HEK293T (cell line): ENCODE measurements around the gene CAMSAP1.

Experiments used
- CTCF ChIA-PET: fragments of 350-600 bp; formaldehyde crosslinking; extraction: SDS; loops from one replicate; lab custom pipeline; 2021; ENCODE audit warnings: antibody characterized with exemption, inconsistent platforms; lab: Yijun Ruan, JAX
- POLR2A ChIA-PET: fragments of 350-600 bp; formaldehyde crosslinking; extraction: SDS; loops from one replicate; lab custom pipeline; 2020; ENCODE audit warnings: antibody characterized with exemption, inconsistent platforms; lab: Yijun Ruan, JAX
- DNase-seq: peaks from one replicate; pipeline ENCODE4 v3.0.0; 2012; ENCODE audit warnings: mixed read lengths; ENCODE audit errors: extremely low spot score
- ARNT ChIP-seq: fragments of 450-650 bp; IDR thresholded peaks from 2 replicates; pipeline ENCODE4 v1.6.1; 2017; ENCODE audit warnings: mild to moderate bottlenecking
- BHLHE40 ChIP-seq: fragments of 450-650 bp; IDR thresholded peaks from 2 replicates; pipeline ENCODE4 v1.6.1; 2016; ENCODE audit warnings: mild to moderate bottlenecking, moderate library complexity, borderline replicate concordance
- CTBP1 ChIP-seq: fragments of 450-650 bp; IDR thresholded peaks from 2 replicates; pipeline ENCODE4 v1.6.1; 2016; ENCODE audit warnings: borderline replicate concordance
- ELF4 ChIP-seq: fragments of 450-650 bp; IDR thresholded peaks from 2 replicates; pipeline ENCODE4 v1.6.1; 2017; ENCODE audit warnings: antibody characterized with exemption
- FOXA1 ChIP-seq: fragments of 450-650 bp; IDR thresholded peaks from 2 replicates; pipeline ENCODE4 v1.6.1; 2016; ENCODE audit warnings: mild to moderate bottlenecking
- FOXK2 ChIP-seq: fragments of 450-650 bp; IDR thresholded peaks from 2 replicates; pipeline ENCODE4 v1.6.1; 2016; ENCODE audit warnings: mild to moderate bottlenecking
- FOXM1 ChIP-seq: fragments of 450-650 bp; IDR thresholded peaks from 2 replicates; pipeline ENCODE4 v1.6.1; 2017; ENCODE audit warnings: mild to moderate bottlenecking, borderline replicate concordance
- HDGF ChIP-seq: fragments of 450-650 bp; IDR thresholded peaks from 2 replicates; pipeline ENCODE4 v1.6.1; 2017; ENCODE audit warnings: antibody characterized with exemption, borderline replicate concordance
- L3MBTL2 ChIP-seq: fragments of 450-650 bp; conservative IDR thresholded peaks from 2 replicates; pipeline ENCODE4 v1.6.1; 2016; ENCODE audit warnings: mild to moderate bottlenecking
- LEF1 ChIP-seq: fragments of 450-650 bp; IDR thresholded peaks from 2 replicates; pipeline ENCODE4 v1.6.1; 2017; ENCODE audit warnings: mild to moderate bottlenecking, borderline replicate concordance
- NFRKB ChIP-seq: fragments of 450-650 bp; IDR thresholded peaks from 2 replicates; pipeline ENCODE4 v1.6.1; 2016; ENCODE audit warnings: mild to moderate bottlenecking, moderate library complexity
- SP1 ChIP-seq: fragments of 450-650 bp; IDR thresholded peaks from 2 replicates; pipeline ENCODE4 v1.6.1; 2017
- SUZ12 ChIP-seq: fragments of 450-650 bp; IDR thresholded peaks from 2 replicates; pipeline ENCODE4 v1.6.1; 2016; ENCODE audit warnings: mild to moderate bottlenecking
- TARDBP ChIP-seq: fragments of 450-650 bp; IDR thresholded peaks from 2 replicates; pipeline ENCODE4 v1.6.1; 2016
- ZNF384 ChIP-seq: fragments of 450-650 bp; IDR thresholded peaks from 2 replicates; pipeline ENCODE4 v1.6.1; 2016
- TF ChIP-seq, protein P1 (sequence below): fragments of 450-650 bp; IDR thresholded peaks from 2 replicates; pipeline ENCODE4 v1.6.1; 2016

CAMSAP1 gene

GRCh38 chr9:135810806-135811575 is 96.4 kb downstream of the CAMSAP1 start:
- TF ChIP-seq FOXM1: no peak
- no peak for TF ChIP-seq HDGF
- TF ChIP-seq CTBP1: no peak
- no peak for TF ChIP-seq TARDBP
- TF ChIP-seq ZNF384: no peak
- no peak for TF ChIP-seq SUZ12
- TF ChIP-seq SP1: no peak
- TF ChIP-seq BHLHE40: no peak
- TF ChIP-seq LEF1: no peak
- TF ChIP-seq ELF4: no peak
- TF ChIP-seq, protein P1, sequence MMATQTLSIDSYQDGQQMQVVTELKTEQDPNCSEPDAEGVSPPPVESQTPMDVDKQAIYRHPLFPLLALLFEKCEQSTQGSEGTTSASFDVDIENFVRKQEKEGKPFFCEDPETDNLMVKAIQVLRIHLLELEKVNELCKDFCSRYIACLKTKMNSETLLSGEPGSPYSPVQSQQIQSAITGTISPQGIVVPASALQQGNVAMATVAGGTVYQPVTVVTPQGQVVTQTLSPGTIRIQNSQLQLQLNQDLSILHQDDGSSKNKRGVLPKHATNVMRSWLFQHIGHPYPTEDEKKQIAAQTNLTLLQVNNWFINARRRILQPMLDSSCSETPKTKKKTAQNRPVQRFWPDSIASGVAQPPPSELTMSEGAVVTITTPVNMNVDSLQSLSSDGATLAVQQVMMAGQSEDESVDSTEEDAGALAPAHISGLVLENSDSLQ: no peak
- no peak for TF ChIP-seq L3MBTL2
- TF ChIP-seq NFRKB: no peak
- TF ChIP-seq FOXA1: no peak
- no peak for TF ChIP-seq ARNT
- no peak for TF ChIP-seq FOXK2
- ChIA-PET POLR2A (no interaction called here), CTCF (no interaction called here)
- no peak for DNase-seq

DNA sequence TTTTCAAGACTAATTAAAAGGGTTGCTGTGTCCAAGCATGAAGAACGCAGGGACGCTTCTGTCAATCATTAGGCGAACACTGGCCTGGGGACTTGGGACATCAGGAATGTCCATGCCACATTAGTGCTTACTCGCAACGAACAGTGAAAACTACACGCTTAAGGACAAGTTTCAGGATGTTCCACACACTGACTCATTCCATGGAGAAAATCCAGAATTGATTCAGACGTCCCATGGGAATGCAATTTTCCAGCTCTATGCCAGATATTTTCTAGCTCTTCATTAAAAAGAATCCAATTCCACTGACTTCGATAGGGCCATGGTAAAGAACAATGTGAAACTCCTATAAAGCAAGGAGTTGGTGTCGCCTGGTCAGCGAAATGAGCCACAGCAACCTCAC is 98.2 kb downstream of the CAMSAP1 start:
- ChIA-PET CTCF (no interaction called here), POLR2A (no interaction called here)
- TF ChIP-seq FOXM1 (no peak), SUZ12 (no peak), ARNT (no peak), BHLHE40 (no peak), L3MBTL2 (no peak), NFRKB (no peak), TARDBP (no peak), SP1 (no peak), FOXK2 (no peak), FOXA1 (no peak), ZNF384 (no peak), CTBP1 (no peak), ELF4 (no peak), HDGF (no peak)
- no peak for DNase-seq

- ChIA-PET CTCF (no interaction called here), POLR2A (no interaction called here)
- no peak for TF ChIP-seq HDGF
- TF ChIP-seq ARNT: no peak
- TF ChIP-seq ELF4: no peak
- TF ChIP-seq NFRKB: no peak
- TF ChIP-seq, protein P1: no peak
- no peak for TF ChIP-seq TARDBP
- TF ChIP-seq L3MBTL2: no peak
- TF ChIP-seq LEF1: no peak
- TF ChIP-seq FOXK2: no peak
- no peak for TF ChIP-seq CTBP1
- no peak for TF ChIP-seq ZNF384
- DNase-seq: no peak
These were observed 101.8 kb downstream of the CAMSAP1 start for GRCh38 chr9:135805422-135806022.

GRCh38 chr9:135804581-135805421 is 102.5 kb downstream of the CAMSAP1 start:
- TF ChIP-seq LEF1 (no peak), HDGF (no peak), ELF4 (no peak), ARNT (no peak), CTBP1 (no peak), SUZ12 (no peak), ZNF384 (no peak), NFRKB (no peak), L3MBTL2 (no peak), FOXA1 (no peak), FOXM1 (no peak), FOXK2 (no peak), TARDBP (no peak), SP1 (no peak), BHLHE40 (no peak)
- TF ChIP-seq, protein P1: no peak
- ChIA-PET POLR2A (no interaction called here), CTCF (no interaction called here)
- DNase-seq: no peak

DNA sequence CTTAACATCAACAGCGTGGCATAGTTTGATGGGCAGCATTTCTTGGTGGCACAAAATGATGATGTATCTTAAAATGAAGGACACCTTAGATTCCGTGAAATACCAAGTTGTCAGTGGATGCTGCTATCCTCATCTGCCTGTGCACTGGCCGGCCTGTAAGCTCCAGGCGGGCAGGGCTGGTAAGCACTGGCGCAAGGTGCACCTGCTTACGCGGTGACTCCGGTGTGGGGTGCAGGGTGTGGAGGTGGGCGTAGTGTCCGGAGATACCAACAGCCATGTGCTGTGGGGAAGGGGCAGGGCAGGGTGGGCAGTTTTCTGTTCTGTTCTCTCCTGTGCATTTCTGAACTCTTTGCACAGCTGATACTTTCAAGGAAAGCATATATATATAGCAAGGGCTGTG is 103.9 kb downstream of the CAMSAP1 start:
- TF ChIP-seq BHLHE40 (no peak), SUZ12 (no peak), ELF4 (no peak), FOXA1 (no peak), TARDBP (no peak), HDGF (no peak), FOXM1 (no peak), LEF1 (no peak), FOXK2 (no peak), CTBP1 (no peak)
- TF ChIP-seq, protein P1: no peak
- ChIA-PET POLR2A (no interaction called here), CTCF (no interaction called here)
- DNase-seq: no peak
